ENCODE data around the gene WNT7B.

- TF ChIP-seq CTCF (IDR thresholded peaks at IDR 0.05) (no peak), POLR2A (IDR thresholded peaks at IDR 0.05) (no peak)
These were observed 34.1 kb upstream of the WNT7B start for GRCh38 chr22:46010951-46011626.

Data from Peyer's patch (tissue), 4 donors.